Measurements from ENCODE around the gene CDC25C.
A peak's percentile ranks its signal among the peaks of the same experiment; 100 is the strongest.
"Not testable (repeated sequence)": the region's sequence is repeated elsewhere in the genome, so short reads cannot be mapped to it uniquely, and the experiment has no call there.

CDC25C gene

GRCh38 chr5:138344887-138345622 lies 13.5 kb upstream of the CDC25C start:
- H3K4me1 ChIP-seq (ENCODE audit: control insufficient read depth in 1 of 2, insufficient read depth in 2 of 2, low read length in 2 of 2): peaks cover 4 to 13% of the 10 kb centered on the region in 2 donors
- H3K4me3 ChIP-seq (ENCODE audit: low read depth in 1 of 2, low read length in 2 of 2): no peak overlapping the region
- H3K27me3 ChIP-seq (ENCODE audit: low read depth, low read length): no peaks in the 10 kb centered on the region
- no peak overlapping the region for H3K27ac ChIP-seq (ENCODE audit: low read length)
- no peaks in the 10 kb centered on the region for H3K9me3 ChIP-seq (ENCODE audit: control insufficient read depth in 1 of 2, low read length in 2 of 2)
- peaks cover 42 to 67% of the 10 kb centered on the region in 2 donors for H3K36me3 ChIP-seq (ENCODE audit: control insufficient read depth in 1 of 2, insufficient read depth in 2 of 2, low read length in 2 of 2)

- H3K27me3 ChIP-seq (ENCODE audit: low read depth, low read length): no peaks in the 10 kb centered on the region
- H3K27ac ChIP-seq (ENCODE audit: low read length): no peak overlapping the region
- peak overlapping the region; percentile 74 to 89 for H3K4me3 ChIP-seq (ENCODE audit: low read depth in 1 of 2, low read length in 2 of 2)
- peaks cover 15 to 18% of the 10 kb centered on the region in 2 donors for H3K36me3 ChIP-seq (ENCODE audit: control insufficient read depth in 1 of 2, insufficient read depth in 2 of 2, low read length in 2 of 2)
- no peaks in the 10 kb centered on the region for H3K9me3 ChIP-seq (ENCODE audit: control insufficient read depth in 1 of 2, low read length in 2 of 2)
- H3K4me1 ChIP-seq (ENCODE audit: control insufficient read depth in 1 of 2, insufficient read depth in 2 of 2, low read length in 2 of 2): peaks cover 9 to 24% of the 10 kb centered on the region in 2 donors
These were observed 8.4 kb upstream of the CDC25C start for GRCh38 chr5:138340008-138340407.

GRCh38 chr5:138339464-138339863 lies 7.9 kb upstream of the CDC25C start:
- Histone ChIP-seq H3K27me3 (ENCODE audit: low read depth, low read length) (no peaks in the 10 kb centered on the region), H3K36me3 (ENCODE audit: control insufficient read depth in 1 of 2, insufficient read depth in 2 of 2, low read length in 2 of 2) (peaks cover 12% of the 10 kb centered on the region in 2 donors), H3K27ac (ENCODE audit: low read length) (peak overlapping the region; percentile 83), H3K4me1 (ENCODE audit: control insufficient read depth in 1 of 2, insufficient read depth in 2 of 2, low read length in 2 of 2) (peaks cover 9 to 24% of the 10 kb centered on the region in 2 donors), H3K4me3 (ENCODE audit: low read depth in 1 of 2, low read length in 2 of 2) (peak overlapping the region; percentile 74 to 89), H3K9me3 (ENCODE audit: control insufficient read depth in 1 of 2, low read length in 2 of 2) (no peaks in the 10 kb centered on the region)

GRCh38 chr5:138339091-138339456 lies 7.5 kb upstream of the CDC25C start:
- peaks cover 9 to 24% of the 10 kb centered on the region in 2 donors for H3K4me1 ChIP-seq (ENCODE audit: control insufficient read depth in 1 of 2, insufficient read depth in 2 of 2, low read length in 2 of 2)
- peak overlapping the region; percentile 74 to 89 for H3K4me3 ChIP-seq (ENCODE audit: low read depth in 1 of 2, low read length in 2 of 2)
- no peaks in the 10 kb centered on the region for H3K9me3 ChIP-seq (ENCODE audit: control insufficient read depth in 1 of 2, low read length in 2 of 2)
- H3K27me3 ChIP-seq (ENCODE audit: low read depth, low read length): no peaks in the 10 kb centered on the region
- H3K27ac ChIP-seq (ENCODE audit: low read length): peak overlapping the region; percentile 83
- peaks cover 8 to 9% of the 10 kb centered on the region in 2 donors for H3K36me3 ChIP-seq (ENCODE audit: control insufficient read depth in 1 of 2, insufficient read depth in 2 of 2, low read length in 2 of 2)

GRCh38 chr5:138338411-138339090 lies 6.9 kb upstream of the CDC25C start:
- Histone ChIP-seq H3K36me3 (ENCODE audit: control insufficient read depth in 1 of 2, insufficient read depth in 2 of 2, low read length in 2 of 2) (peaks cover 3 to 5% of the 10 kb centered on the region in 2 donors), H3K4me3 (ENCODE audit: low read depth in 1 of 2, low read length in 2 of 2) (peak overlapping the region; percentile 74 to 89), H3K27ac (ENCODE audit: low read length) (peak overlapping the region; percentile 83), H3K27me3 (ENCODE audit: low read depth, low read length) (no peaks in the 10 kb centered on the region), H3K9me3 (ENCODE audit: control insufficient read depth in 1 of 2, low read length in 2 of 2) (no peaks in the 10 kb centered on the region), H3K4me1 (ENCODE audit: control insufficient read depth in 1 of 2, insufficient read depth in 2 of 2, low read length in 2 of 2) (peaks cover 9 to 24% of the 10 kb centered on the region in 2 donors)

GRCh38 chr5:138337685-138338410 lies 6.2 kb upstream of the CDC25C start, which contains the start of gene FAM53C:
TSS of gene FAM53C (plus strand) at chr5:138338266. CDS start at chr5:138341336, 3,070 bp downstream.
- Histone ChIP-seq H3K4me1 (ENCODE audit: control insufficient read depth in 1 of 2, insufficient read depth in 2 of 2, low read length in 2 of 2) (peaks cover 9 to 24% of the 10 kb centered on the region in 2 donors), H3K27me3 (ENCODE audit: low read depth, low read length) (no peaks in the 10 kb centered on the region), H3K36me3 (ENCODE audit: control insufficient read depth in 1 of 2, insufficient read depth in 2 of 2, low read length in 2 of 2) (peaks cover 0 to 5% of the 10 kb centered on the region in 2 donors), H3K9me3 (ENCODE audit: control insufficient read depth in 1 of 2, low read length in 2 of 2) (no peaks in the 10 kb centered on the region), H3K27ac (ENCODE audit: low read length) (peak within 1 kb of the TSS; percentile 97), H3K4me3 (ENCODE audit: low read depth in 1 of 2, low read length in 2 of 2) (peak within 1 kb of the TSS; percentile 74 to 89)

GRCh38 chr5:138336952-138337684 lies 5.5 kb upstream of the CDC25C start:
- H3K36me3 ChIP-seq (ENCODE audit: control insufficient read depth in 1 of 2, insufficient read depth in 2 of 2, low read length in 2 of 2): peaks cover 0 to 5% of the 10 kb centered on the region in 2 donors

GRCh38 chr5:138334867-138335447 lies 3.4 kb upstream of the CDC25C start:
- H3K4me1 ChIP-seq (ENCODE audit: control insufficient read depth in 1 of 2, insufficient read depth in 2 of 2, low read length in 2 of 2): peaks cover 9 to 24% of the 10 kb centered on the region in 2 donors
- no peaks in the 10 kb centered on the region for H3K27me3 ChIP-seq (ENCODE audit: low read depth, low read length)
- H3K4me3 ChIP-seq (ENCODE audit: low read depth in 1 of 2, low read length in 2 of 2): no peak overlapping the region
- no peaks in the 10 kb centered on the region for H3K36me3 ChIP-seq (ENCODE audit: control insufficient read depth in 1 of 2, insufficient read depth in 2 of 2, low read length in 2 of 2)
- no peaks in the 10 kb centered on the region for H3K9me3 ChIP-seq (ENCODE audit: control insufficient read depth in 1 of 2, low read length in 2 of 2)
- no peak overlapping the region for H3K27ac ChIP-seq (ENCODE audit: low read length)

More at GRCh38 chr5:138336952-138337684, 5.5 kb upstream of the CDC25C start:
- Histone ChIP-seq H3K27me3 (ENCODE audit: low read depth, low read length) (no peaks in the 10 kb centered on the region), H3K9me3 (ENCODE audit: control insufficient read depth in 1 of 2, low read length in 2 of 2) (no peaks in the 10 kb centered on the region), H3K4me1 (ENCODE audit: control insufficient read depth in 1 of 2, insufficient read depth in 2 of 2, low read length in 2 of 2) (peaks cover 12 to 29% of the 10 kb centered on the region in 2 donors), H3K4me3 (ENCODE audit: low read depth in 1 of 2, low read length in 2 of 2) (peak overlapping the region; percentile 74 to 89), H3K27ac (ENCODE audit: low read length) (peak overlapping the region; percentile 97)

GRCh38 chr5:138330813-138331448 lies 673 bp downstream of the CDC25C start:
- H3K4me1 ChIP-seq (ENCODE audit: control insufficient read depth in 1 of 2, insufficient read depth in 2 of 2, low read length in 2 of 2): peaks cover 4 to 13% of the 10 kb centered on the region in 2 donors
- H3K27ac ChIP-seq (ENCODE audit: low read length): peak overlapping the region; percentile 5
- H3K4me3 ChIP-seq (ENCODE audit: low read depth in 1 of 2, low read length in 2 of 2): peak overlapping the region; percentile 75 to 88
- no peaks in the 10 kb centered on the region for H3K9me3 ChIP-seq (ENCODE audit: control insufficient read depth in 1 of 2, low read length in 2 of 2)
- no peaks in the 10 kb centered on the region for H3K36me3 ChIP-seq (ENCODE audit: control insufficient read depth in 1 of 2, insufficient read depth in 2 of 2, low read length in 2 of 2)
- no peaks in the 10 kb centered on the region for H3K27me3 ChIP-seq (ENCODE audit: low read depth, low read length)

GRCh38 chr5:138318211-138318610 lies 13.4 kb downstream of the CDC25C start:
- not testable (repeated sequence) for H3K4me1 ChIP-seq (ENCODE audit: control insufficient read depth in 1 of 2, insufficient read depth in 2 of 2, low read length in 2 of 2); H3K4me3 ChIP-seq (ENCODE audit: low read depth in 1 of 2, low read length in 2 of 2); H3K27me3 ChIP-seq (ENCODE audit: low read depth, low read length); H3K27ac ChIP-seq (ENCODE audit: low read length); H3K36me3 ChIP-seq (ENCODE audit: control insufficient read depth in 1 of 2, insufficient read depth in 2 of 2, low read length in 2 of 2); H3K9me3 ChIP-seq (ENCODE audit: control insufficient read depth in 1 of 2, low read length in 2 of 2)

Data from muscle layer of duodenum (tissue), 2 donors.